ENCODE data around the gene ANKRD28.

- TF ChIP-seq CTCF (IDR thresholded peaks at IDR 0.05), result no peak
- TF ChIP-seq POLR2AphosphoS5 (IDR thresholded peaks at IDR 0.05), result no peak
- TF ChIP-seq EP300 (IDR thresholded peaks at IDR 0.05), result no peak
- TF ChIP-seq POLR2A (IDR thresholded peaks at IDR 0.05), result no peak
Measured at GRCh38 chr3:15839568-15839967, 41.8 kb upstream of the ANKRD28 start.
